GM19467 (cell line): ENCODE data around the gene BTN1A1.
"Not testable (repeated sequence)": the region's sequence is repeated elsewhere in the genome, so short reads cannot be mapped to it uniquely, and the experiment has no call there.

ENCODE experiments used
- ATAC-seq: cut with Tn5 transposase; IDR thresholded peaks from one replicate; pipeline ENCODE4 v1.9.1; 2021; ENCODE audit warnings: mild to moderate bottlenecking, moderate library complexity; ENCODE audit not compliant: unreplicated experiment

The BTN1A1 gene

GRCh38 chr6:26536571-26537159 is 36.6 kb downstream of the BTN1A1 start:
- ATAC-seq, result no peak

GRCh38 chr6:26537160-26537845 is 37.2 kb downstream of the BTN1A1 start:
- peak; percentile 37 for ATAC-seq

GRCh38 chr6:26537846-26538571 is 37.9 kb downstream of the BTN1A1 start, which contains the start of gene HMGN4:
HMGN4 (plus strand) TSS chr6:26538366; CDS start chr6:26545207, 6,841 bp downstream.
- ATAC-seq, result peak; percentile 49

GRCh38 chr6:26538572-26538902 is 38.4 kb downstream of the BTN1A1 start:
- ATAC-seq, result no peak

- no peak for ATAC-seq
Observed at GRCh38 chr6:26539071-26539615, 39.0 kb downstream of the BTN1A1 start.

GRCh38 chr6:26541579-26541978 is 41.5 kb downstream of the BTN1A1 start:
- ATAC-seq, result no peak

GRCh38 chr6:26543953-26544352 is 43.9 kb downstream of the BTN1A1 start:
- ATAC-seq, result no peak

GRCh38 chr6:26544473-26544872 is 44.4 kb downstream of the BTN1A1 start:
- no peak for ATAC-seq

- ATAC-seq, result no peak
Observed at GRCh38 chr6:26545627-26546026, 45.5 kb downstream of the BTN1A1 start.

- ATAC-seq, result not testable (repeated sequence)
Observed at GRCh38 chr6:26547363-26547762, 47.3 kb downstream of the BTN1A1 start.

- ATAC-seq, result no peak
Observed at GRCh38 chr6:26550250-26550993, 50.3 kb downstream of the BTN1A1 start.

- no peak for ATAC-seq
Observed at GRCh38 chr6:26552205-26552604, 52.1 kb downstream of the BTN1A1 start.

GRCh38 chr6:26552640-26553188 is 52.6 kb downstream of the BTN1A1 start:
- no peak for ATAC-seq

- peak; percentile 38 for ATAC-seq
Observed at GRCh38 chr6:26553264-26553634, 53.1 kb downstream of the BTN1A1 start.

GRCh38 chr6:26553635-26554446 is 53.7 kb downstream of the BTN1A1 start:
- peak; percentile 39 for ATAC-seq

- ATAC-seq, result no peak
Observed at GRCh38 chr6:26554447-26554696, 54.3 kb downstream of the BTN1A1 start.

GRCh38 chr6:26554697-26555504 is 54.8 kb downstream of the BTN1A1 start:
- ATAC-seq, result no peak

- ATAC-seq, result no peak
Observed at GRCh38 chr6:26555505-26556262, 55.6 kb downstream of the BTN1A1 start.
